Measurements from ENCODE around the gene P2RX7. TPM values are rescaled to one million over a fixed set of nuclear protein-coding genes. Genes with fewer than 3 reads are reported as not detected.

The P2RX7 gene
- total RNA-seq, 1 donor from 2014 or later = under 0.01 TPM

DNA sequence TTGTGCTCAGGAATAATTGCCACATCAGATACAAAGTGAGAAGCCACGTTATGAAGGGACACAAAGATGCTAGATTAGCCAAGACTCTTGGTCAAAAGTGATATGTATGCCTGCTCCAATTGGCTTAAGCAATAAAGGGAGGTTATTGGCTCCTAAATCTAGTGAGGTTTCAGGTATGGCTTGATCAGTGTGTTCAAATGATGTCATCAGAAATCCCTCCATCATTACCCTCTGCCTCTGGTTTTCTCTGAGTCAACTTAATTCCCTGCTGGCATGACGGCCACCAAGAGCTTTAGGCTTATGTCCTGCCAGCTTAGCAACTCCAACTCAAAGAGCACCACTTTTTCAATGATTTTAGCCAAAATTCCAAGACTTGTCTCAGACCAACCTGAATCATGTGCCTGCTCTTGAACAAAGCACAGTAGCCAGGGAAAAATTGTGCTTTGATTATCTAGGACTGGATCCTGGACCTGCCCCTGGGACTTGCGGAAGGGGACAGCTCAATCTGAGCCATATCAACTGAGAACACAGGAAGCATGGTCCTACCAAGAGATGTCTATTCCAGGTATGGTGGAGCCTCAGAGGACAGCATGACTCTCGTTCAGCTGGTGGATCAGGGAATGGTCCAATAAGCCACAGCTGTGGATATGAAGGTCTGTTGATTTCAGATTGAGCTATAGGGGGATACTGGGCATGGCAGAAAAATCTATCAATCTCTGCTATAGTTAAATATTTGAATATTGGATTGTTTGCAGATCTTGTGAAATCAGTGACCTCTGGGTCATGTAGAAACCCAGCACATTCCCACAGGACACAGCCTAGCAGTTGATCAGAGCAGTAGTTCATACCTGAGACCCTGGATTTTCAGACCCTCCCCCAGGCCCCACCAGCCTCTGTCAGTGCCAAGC is 16.1 kb upstream of the P2RX7 start:
- Histone ChIP-seq H3K27me3 (ENCODE audit: control insufficient read depth, insufficient read depth, low read length) (no peaks in the 10 kb centered on the region), H3K4me3 (ENCODE audit: low read depth, low read length) (no peak overlapping the region), H3K36me3 (ENCODE audit: control insufficient read depth, insufficient read depth, low read length) (no peaks in the 10 kb centered on the region)
- TF ChIP-seq, protein P1, sequence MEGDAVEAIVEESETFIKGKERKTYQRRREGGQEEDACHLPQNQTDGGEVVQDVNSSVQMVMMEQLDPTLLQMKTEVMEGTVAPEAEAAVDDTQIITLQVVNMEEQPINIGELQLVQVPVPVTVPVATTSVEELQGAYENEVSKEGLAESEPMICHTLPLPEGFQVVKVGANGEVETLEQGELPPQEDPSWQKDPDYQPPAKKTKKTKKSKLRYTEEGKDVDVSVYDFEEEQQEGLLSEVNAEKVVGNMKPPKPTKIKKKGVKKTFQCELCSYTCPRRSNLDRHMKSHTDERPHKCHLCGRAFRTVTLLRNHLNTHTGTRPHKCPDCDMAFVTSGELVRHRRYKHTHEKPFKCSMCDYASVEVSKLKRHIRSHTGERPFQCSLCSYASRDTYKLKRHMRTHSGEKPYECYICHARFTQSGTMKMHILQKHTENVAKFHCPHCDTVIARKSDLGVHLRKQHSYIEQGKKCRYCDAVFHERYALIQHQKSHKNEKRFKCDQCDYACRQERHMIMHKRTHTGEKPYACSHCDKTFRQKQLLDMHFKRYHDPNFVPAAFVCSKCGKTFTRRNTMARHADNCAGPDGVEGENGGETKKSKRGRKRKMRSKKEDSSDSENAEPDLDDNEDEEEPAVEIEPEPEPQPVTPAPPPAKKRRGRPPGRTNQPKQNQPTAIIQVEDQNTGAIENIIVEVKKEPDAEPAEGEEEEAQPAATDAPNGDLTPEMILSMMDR (IDR thresholded peaks at IDR 0.05; ENCODE audit: insufficient read depth, low read length, severe bottlenecking) = no peak
- DNase-seq (ENCODE audit: low read depth) (no peak), FAIRE-seq (no peak)

GRCh38 chr12:121117226-121117777 is 15.4 kb upstream of the P2RX7 start:
- TF ChIP-seq, protein P1 (IDR thresholded peaks at IDR 0.05; ENCODE audit: insufficient read depth, low read length, severe bottlenecking) = no peak
- FAIRE-seq = no peak

GRCh38 chr12:121120323-121120722 is 12.4 kb upstream of the P2RX7 start:
- TF ChIP-seq, protein P1 (IDR thresholded peaks at IDR 0.05; ENCODE audit: insufficient read depth, low read length, severe bottlenecking) = no peak
- DNase-seq (ENCODE audit: low read depth) (no peak), FAIRE-seq (no peak)
- Histone ChIP-seq H3K4me3 (ENCODE audit: low read depth, low read length) (no peak overlapping the region), H3K36me3 (ENCODE audit: control insufficient read depth, insufficient read depth, low read length) (no peaks in the 10 kb centered on the region), H3K27me3 (ENCODE audit: control insufficient read depth, insufficient read depth, low read length) (no peaks in the 10 kb centered on the region)

More at GRCh38 chr12:121117226-121117777, 15.4 kb upstream of the P2RX7 start:
- DNase-seq (ENCODE audit: low read depth) = no peak
- no peak overlapping the region for H3K4me3 ChIP-seq (ENCODE audit: low read depth, low read length)
- H3K36me3 ChIP-seq (ENCODE audit: control insufficient read depth, insufficient read depth, low read length) = no peaks in the 10 kb centered on the region
- H3K27me3 ChIP-seq (ENCODE audit: control insufficient read depth, insufficient read depth, low read length) = no peaks in the 10 kb centered on the region

DNA sequence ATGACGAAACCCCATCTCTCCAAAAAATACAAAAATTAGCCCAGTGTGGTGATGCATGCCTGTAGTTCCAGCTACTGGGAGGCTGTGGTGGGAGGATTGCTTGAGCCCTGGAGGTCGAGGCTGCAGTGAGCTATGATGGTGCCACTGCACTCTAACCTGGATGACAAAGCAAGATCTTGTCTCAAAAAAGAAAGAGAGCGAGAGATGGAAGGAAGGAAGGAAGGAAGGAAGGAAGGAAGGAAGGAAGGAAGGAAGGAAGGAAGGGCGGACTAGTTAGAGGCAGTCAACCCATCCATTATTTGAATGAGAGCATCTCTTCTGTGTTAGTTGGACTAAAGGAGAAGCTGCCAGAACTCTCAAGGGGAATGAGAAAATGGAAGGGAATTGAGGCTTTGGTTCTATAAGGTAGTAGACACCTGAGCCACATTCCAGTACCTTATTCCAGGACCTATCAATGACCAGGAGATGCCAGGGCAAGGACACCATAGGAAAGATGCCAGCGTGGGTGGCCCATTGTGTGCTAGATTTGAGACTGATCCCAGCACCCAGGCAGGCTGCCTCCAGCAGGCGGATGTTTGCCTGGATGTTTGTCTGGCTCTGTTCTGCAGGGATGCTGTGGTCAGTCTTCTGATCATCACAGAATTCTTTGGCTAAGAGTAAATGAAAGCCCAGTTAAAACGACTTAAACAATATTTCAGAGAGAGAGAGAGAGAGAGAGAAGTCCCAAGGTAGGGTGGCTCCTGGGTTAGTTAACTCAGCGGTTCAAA is 11.5 kb upstream of the P2RX7 start:
- FAIRE-seq = no peak
- no peak for DNase-seq (ENCODE audit: low read depth)
- Histone ChIP-seq H3K27me3 (ENCODE audit: control insufficient read depth, insufficient read depth, low read length) (no peaks in the 10 kb centered on the region), H3K4me3 (ENCODE audit: low read depth, low read length) (no peak overlapping the region), H3K36me3 (ENCODE audit: control insufficient read depth, insufficient read depth, low read length) (no peaks in the 10 kb centered on the region)
- TF ChIP-seq, protein P1 (IDR thresholded peaks at IDR 0.05; ENCODE audit: insufficient read depth, low read length, severe bottlenecking) = no peak

DNA sequence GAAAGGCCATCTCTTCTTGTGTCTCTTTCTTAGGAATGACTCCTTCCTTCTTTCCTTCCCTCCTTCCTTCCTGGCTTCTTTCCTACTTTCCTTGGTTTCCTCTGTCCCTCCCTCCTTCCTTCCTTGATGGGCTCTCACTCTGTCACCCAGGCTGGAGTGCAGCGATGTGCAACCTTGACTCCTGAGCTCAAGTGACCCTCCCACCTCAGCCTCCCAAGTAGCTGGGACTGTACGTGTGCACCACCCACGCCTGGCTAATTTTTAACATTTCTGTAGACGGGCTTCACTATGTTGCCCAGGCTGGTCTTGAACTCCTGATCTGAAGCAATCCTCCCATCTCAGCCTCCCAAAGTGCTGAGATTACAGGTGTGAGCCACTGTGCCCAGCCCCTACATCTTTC is 10.9 kb upstream of the P2RX7 start:
- no peak overlapping the region for H3K4me3 ChIP-seq (ENCODE audit: low read depth, low read length)
- no peaks in the 10 kb centered on the region for H3K27me3 ChIP-seq (ENCODE audit: control insufficient read depth, insufficient read depth, low read length)
- DNase-seq (ENCODE audit: low read depth) = no peak
- FAIRE-seq = no peak
- no peaks in the 10 kb centered on the region for H3K36me3 ChIP-seq (ENCODE audit: control insufficient read depth, insufficient read depth, low read length)
- TF ChIP-seq, protein P1 (IDR thresholded peaks at IDR 0.05; ENCODE audit: insufficient read depth, low read length, severe bottlenecking) = no peak

Data from bronchial epithelial cell (primary cell).